ENCODE measurements around the gene RAB38.

Gene RAB38

DNA sequence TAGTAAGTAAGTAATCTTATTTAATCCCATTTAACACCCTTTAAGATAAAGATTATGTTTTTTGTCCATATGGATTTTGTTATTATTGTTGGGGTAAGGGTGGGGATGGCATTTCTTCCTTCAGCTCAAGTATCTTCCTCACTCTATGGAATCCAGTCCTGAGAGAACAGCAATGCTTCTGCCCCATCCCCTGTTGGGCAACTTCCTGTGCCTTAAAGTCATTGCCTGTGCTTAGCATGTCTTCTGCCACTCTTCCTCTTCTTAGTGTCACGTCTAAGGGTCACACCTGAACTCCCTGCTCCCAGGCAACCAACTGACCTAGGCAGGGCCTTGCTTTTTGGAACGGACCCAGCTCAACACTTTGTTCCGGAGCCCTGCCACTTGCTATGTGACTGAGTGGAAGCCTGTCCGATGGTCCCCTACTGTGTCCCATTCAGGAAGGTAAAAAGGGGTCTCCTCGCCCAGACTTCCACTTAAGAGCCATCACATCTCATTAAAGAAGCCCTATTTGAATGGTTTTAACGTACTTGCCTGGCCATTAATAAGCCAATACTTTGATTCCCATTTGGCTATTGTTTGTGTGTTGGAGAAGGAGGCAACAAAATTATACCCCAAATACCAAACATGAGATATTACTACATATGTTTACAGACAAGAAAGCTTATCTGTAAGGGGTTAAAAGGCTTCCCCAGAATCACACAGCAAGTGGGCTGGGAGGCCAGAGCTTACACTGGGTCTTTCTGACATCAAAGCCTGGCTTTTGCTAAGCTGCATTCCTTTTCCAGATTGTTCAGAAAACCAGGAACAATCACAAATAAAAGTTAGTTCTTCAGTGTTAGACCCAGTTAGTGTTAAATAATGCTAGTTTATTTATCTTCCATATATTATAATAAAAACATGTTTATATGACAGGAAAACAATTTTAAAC, 59.2 kb downstream of the RAB38 start:
- no peak for DNase-seq (ENCODE audit: low read depth in 1 of 2, low spot score in 1 of 2)
- in situ Hi-C loops (cut with HindIII; ENCODE audit: low pct_unique_long_range_greater_than_20kb, low sequenced_read_pairs), result no loop called here
- no peak for TF ChIP-seq JUND (IDR thresholded peaks at IDR 0.05; ENCODE audit: low read depth)

DNA sequence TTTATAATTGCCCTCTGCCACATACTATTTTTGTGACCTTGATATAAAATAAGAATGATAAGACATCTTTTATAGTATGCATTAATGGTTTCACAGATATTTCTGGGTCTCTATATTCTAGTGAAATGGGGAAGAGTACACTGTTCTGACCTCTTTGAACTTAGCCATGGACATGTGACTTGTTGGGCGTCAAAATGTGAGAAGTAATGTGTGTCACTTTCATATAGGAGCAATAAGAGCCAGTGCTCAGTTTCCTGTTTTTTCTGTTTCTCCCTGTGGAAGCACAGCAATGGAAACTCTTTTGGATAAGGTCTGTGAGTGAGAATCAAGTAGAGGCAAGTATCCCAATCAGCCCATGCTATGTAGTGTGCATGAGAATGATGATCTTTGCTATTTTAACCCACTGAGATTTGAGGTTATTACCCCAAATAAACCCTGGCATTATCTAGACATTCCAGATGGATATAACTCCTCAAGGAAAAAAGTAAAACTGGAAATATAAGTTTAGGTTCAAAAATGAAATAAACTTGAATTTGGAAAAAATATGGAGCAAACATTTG, 60.7 kb downstream of the RAB38 start:
- in situ Hi-C loops (cut with HindIII; ENCODE audit: low pct_unique_long_range_greater_than_20kb, low sequenced_read_pairs), result no loop called here
- no peak for TF ChIP-seq JUND (IDR thresholded peaks at IDR 0.05; ENCODE audit: low read depth)
- DNase-seq (ENCODE audit: low read depth in 1 of 2, low spot score in 1 of 2), result no peak

DNA sequence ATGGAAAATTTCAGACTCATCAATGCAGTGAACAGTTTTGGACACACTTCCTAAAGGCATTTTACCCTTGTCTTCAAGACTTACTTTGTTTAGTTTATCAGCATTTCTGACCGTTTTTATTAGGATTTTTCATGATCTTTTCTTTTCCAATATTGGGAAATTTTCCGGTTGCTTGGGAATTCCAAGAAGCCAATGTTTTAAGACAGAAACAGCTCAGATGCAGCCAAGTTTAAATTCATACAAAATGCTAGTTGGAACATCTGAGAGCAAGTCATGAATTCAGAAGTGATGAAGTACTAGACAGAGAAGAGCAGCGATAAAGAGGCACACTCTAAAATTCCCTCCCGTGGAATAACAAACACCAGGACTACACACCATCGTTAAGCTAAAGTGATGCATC, 68.6 kb downstream of the RAB38 start:
- in situ Hi-C loops (cut with HindIII; ENCODE audit: low pct_unique_long_range_greater_than_20kb, low sequenced_read_pairs), result no loop called here
- TF ChIP-seq JUND (IDR thresholded peaks at IDR 0.05; ENCODE audit: low read depth), result no peak

DNA sequence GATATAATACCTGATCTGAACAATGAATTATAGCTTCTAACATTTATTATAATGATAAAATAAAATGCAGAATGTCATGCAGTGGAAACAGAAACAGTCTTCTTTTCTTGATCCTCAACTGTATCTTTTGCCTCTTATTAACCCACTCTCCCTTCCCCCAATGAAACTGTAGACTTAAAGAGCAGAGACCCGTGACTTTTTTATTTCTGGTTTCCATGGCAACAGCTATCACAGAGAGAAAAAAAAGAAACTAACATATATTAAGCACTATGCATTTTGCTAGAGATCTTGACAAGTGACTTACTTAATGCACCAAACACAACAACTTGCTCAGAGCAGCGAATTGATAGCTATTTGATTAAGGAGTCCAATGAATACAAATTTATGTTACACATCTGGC, 69.3 kb downstream of the RAB38 start:
- in situ Hi-C loops (cut with HindIII; ENCODE audit: low pct_unique_long_range_greater_than_20kb, low sequenced_read_pairs), result no loop called here
- TF ChIP-seq JUND (IDR thresholded peaks at IDR 0.05; ENCODE audit: low read depth), result no peak
- no peak for DNase-seq (ENCODE audit: low read depth in 1 of 2, low spot score in 1 of 2)

More for the DNA sequence above, 68.6 kb downstream of the RAB38 start:
- DNase-seq (ENCODE audit: low read depth in 1 of 2, low spot score in 1 of 2), result no peak

DNA sequence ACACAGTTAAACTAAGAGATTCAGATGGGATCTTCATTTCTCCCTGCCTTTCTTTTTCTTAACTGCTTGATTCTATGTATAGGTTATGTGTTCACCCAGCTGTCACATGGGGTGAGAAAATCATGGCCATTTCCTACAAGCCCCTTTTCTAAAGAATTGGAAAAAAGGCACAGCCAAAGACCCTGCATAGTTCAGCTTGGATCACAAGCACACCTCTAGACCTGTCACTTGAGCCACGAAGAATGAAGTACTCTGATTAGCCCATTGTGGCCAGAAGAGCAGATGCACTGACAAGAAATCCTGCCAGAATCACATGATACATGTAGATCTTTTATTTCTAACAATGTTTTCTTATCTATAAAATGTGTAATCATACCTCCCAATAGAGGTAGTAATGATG, 69.7 kb downstream of the RAB38 start:
- in situ Hi-C loops (cut with HindIII; ENCODE audit: low pct_unique_long_range_greater_than_20kb, low sequenced_read_pairs), result no loop called here
- DNase-seq (ENCODE audit: low read depth in 1 of 2, low spot score in 1 of 2), result no peak
- no peak for TF ChIP-seq JUND (IDR thresholded peaks at IDR 0.05; ENCODE audit: low read depth)

DNA sequence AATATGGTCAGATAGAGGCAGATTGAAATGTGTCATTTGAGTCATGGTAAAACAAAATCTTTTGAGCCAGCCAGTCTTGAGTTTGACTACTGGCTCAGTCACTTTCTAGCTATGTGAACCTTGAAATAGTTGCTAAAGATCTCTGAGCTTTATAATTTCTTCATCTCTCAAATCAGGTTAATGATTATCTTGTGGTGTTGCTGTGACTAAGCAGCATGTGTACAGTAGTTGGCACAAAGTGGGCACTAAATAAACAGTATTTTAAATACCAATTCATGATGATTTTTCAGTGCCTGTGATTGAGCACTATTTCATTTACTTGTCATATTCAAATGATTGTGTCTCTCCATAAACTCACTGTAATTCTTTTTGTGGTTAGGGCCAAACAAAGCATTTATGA, 70.8 kb downstream of the RAB38 start:
- DNase-seq (ENCODE audit: low read depth in 1 of 2, low spot score in 1 of 2), result no peak
- in situ Hi-C loops (cut with HindIII; ENCODE audit: low pct_unique_long_range_greater_than_20kb, low sequenced_read_pairs), result no loop called here
- TF ChIP-seq JUND (IDR thresholded peaks at IDR 0.05; ENCODE audit: low read depth), result no peak

DNA sequence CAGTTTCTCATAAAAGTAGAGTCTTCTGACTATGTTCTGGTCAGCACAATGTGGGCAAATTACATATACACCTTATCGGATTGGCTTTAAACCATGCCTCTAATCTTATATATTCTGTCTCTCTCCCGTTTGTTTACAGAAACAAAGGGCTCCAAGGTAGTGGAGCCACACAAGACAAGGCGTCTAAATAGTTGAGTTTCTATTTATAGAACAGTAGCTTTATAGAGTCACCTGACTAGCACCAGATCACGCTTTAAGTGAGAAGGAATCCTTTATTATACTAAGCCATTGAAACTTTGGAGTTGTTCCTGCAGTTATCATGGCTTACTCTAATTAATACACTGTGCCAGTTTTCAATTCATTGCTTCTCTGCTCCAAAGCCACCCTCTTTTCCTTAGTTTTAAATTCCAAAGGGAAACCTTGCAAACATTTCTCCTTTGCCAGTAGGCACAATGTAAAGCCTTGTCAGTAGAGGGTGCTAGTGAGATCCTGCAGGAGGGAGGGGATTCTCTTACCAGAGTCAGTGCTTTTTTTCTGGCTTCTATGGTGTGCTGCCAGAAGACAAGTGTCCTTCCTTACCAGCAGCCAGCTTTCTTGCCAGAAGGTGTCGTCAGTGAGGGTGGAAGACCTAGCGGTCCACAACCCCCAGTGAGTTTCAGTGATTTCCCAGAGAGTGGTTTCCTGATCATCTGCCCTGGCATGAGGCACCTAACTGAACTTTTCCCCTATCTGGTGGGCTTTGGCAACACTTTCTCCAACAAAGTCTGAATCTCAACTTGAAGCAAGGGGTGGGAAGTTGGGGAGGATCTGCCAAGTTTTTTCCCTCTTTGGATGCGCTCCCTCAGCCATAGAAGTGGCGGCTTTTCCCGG, 71.7 kb downstream of the RAB38 start:
- DNase-seq (ENCODE audit: low read depth in 1 of 2, low spot score in 1 of 2), result peak in 1 of 2 experiments; percentile 84
- no peak for TF ChIP-seq JUND (IDR thresholded peaks at IDR 0.05; ENCODE audit: low read depth)
- in situ Hi-C loops (cut with HindIII; ENCODE audit: low pct_unique_long_range_greater_than_20kb, low sequenced_read_pairs), result no loop called here

DNA sequence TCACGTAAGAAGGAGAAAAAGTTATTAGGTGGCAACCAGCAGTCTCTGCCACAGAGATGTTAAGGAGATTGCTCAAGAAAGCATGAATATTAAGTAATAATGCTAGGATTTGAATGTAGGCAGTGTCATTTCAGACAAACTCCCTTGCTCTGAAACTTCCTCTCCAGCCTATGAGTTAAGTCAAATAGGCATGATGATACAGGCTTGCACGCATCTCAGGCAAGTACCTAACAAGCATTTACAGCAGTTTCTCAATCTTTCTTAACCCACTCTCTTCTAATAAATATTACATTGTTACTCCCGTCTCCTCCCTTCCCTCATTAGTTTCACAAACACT, 72.7 kb downstream of the RAB38 start:
- DNase-seq (ENCODE audit: low read depth in 1 of 2, low spot score in 1 of 2), result no peak
- TF ChIP-seq JUND (IDR thresholded peaks at IDR 0.05; ENCODE audit: low read depth), result no peak
- in situ Hi-C loops (cut with HindIII; ENCODE audit: low pct_unique_long_range_greater_than_20kb, low sequenced_read_pairs), result no loop called here

DNA sequence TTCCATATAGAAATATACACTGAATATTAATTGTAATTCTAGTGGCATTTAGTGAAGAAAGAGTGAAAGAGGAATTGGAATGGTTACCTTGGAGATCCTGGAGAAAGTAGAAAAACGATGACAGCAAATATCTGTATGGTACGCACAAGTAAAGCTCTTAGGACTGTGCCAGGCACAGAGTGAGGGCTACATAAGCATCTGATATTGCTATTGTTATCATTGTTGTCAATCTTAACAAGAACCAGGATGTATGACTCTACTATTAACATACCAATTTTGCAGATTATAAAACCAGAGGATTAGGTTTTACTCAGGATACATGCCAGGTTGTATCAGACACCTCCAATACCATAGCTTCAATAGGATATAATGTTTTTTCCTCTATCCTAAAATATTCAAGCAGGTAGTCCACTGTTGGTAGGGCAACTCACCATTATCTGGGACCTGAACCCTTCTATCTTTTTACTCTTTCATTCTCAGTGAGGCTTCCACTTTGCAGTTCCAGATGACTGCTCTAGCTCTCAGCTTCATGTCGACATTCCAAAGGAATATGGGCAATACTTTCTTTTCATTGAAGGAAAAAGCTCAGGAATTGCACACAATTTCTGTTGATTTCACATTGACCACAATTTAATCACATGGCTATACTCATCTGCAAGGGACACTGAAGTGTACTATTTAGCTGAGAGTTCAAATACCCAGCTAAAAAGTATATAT, 73.2 kb downstream of the RAB38 start:
- no peak for TF ChIP-seq JUND (IDR thresholded peaks at IDR 0.05; ENCODE audit: low read depth)
- in situ Hi-C loops (cut with HindIII; ENCODE audit: low pct_unique_long_range_greater_than_20kb, low sequenced_read_pairs), result no loop called here
- no peak for DNase-seq (ENCODE audit: low read depth in 1 of 2, low spot score in 1 of 2)

DNA sequence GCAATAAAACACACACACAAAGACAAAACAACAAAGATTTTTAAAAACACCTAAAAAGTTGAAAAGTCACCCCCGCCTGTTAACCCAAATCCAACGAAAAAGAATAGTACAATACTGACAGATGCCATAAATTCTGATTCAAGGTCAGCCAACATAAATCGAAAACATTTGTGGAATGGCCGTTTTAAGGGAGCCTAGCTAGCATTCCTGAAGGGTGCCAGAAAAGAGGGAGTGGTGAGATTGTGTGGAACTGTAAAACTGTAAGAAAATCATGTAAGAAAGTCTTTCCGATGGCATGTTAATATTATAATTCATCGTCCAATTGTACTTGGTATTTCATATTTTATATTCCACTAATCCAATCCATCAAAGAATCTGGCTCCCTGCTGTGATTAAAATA, 75.1 kb downstream of the RAB38 start:
- no peak for TF ChIP-seq JUND (IDR thresholded peaks at IDR 0.05; ENCODE audit: low read depth)
- in situ Hi-C loops (cut with HindIII; ENCODE audit: low pct_unique_long_range_greater_than_20kb, low sequenced_read_pairs), result no loop called here
- no peak for DNase-seq (ENCODE audit: low read depth in 1 of 2, low spot score in 1 of 2)

DNA sequence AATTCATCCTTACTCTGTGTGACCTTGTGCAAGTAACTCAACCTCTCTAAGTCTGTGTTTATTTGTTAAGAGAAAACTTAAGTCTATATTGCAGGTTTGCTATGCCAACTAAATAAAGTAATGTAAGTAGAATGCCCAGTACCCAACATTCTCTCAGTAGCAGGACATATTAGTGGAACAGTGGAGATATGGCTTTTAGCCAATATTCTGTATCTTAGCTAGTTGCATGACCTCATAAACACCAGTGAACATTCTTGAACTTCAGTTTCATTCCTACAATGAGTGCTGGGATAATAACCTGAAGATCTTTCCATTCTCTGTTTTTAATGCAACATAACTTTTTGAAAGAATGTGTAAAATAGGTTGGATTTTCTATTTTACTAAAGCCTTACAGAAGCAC, 77.0 kb downstream of the RAB38 start:
- DNase-seq (ENCODE audit: low read depth in 1 of 2, low spot score in 1 of 2), result no peak
- in situ Hi-C loops (cut with HindIII; ENCODE audit: low pct_unique_long_range_greater_than_20kb, low sequenced_read_pairs), result no loop called here
- TF ChIP-seq JUND (IDR thresholded peaks at IDR 0.05; ENCODE audit: low read depth), result no peak

DNA sequence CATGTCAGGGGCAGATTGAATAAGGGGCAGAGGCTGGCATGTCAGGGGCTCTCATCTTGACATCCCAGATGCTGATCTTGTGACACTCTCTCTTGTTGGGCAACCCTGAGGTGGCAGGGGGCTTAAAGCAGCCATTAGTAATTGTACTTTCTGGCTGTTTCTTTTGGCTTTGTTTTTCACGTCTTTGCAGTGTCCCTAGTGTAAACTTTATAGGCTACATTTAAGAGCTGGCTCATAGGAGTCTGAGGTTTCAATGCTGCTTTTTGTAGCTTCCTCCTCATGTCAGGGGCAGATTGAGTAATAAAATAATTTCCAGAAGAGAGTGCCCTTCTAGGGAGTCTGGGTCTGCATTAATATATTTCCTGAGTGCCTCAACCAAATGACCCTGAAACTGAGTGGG, 86.1 kb downstream of the RAB38 start:
- TF ChIP-seq JUND (IDR thresholded peaks at IDR 0.05; ENCODE audit: low read depth), result no peak

More for the DNA sequence above, 86.1 kb downstream of the RAB38 start:
- in situ Hi-C loops (cut with HindIII; ENCODE audit: low pct_unique_long_range_greater_than_20kb, low sequenced_read_pairs), result no loop called here
- DNase-seq (ENCODE audit: low read depth in 1 of 2, low spot score in 1 of 2), result no peak

Measured in T47D (cell line).